Caki2 (cell line): Measurements from ENCODE around the gene PTCD1. TPM values are rescaled to one million over a fixed set of nuclear protein-coding genes. Genes with fewer than 3 reads are reported as not detected.
"Not testable (repeated sequence)": the region's sequence is repeated elsewhere in the genome, so short reads cannot be mapped to it uniquely, and the experiment has no call there.

Experiments
- DNase-seq: peaks from one replicate; pipeline ENCODE4 v3.0.0-alpha.2; 2015; ENCODE audit warnings: low read depth
- in situ Hi-C: cut with HindIII; loops from 2 replicates; pipeline ENCODE4 v1.10.0; 2016; ENCODE audit warnings: low sequenced_read_pairs, low pct_unique_long_range_greater_than_20kb, mixed read lengths
- total RNA-seq: library from RNA; depleted of rRNA; stranded (reverse); fragments of >200 nt; shearing (Covaris generic); gene quantifications from 2 replicates; pipeline ENCODE4 v1.2.3, GENCODE V29; 2014; ENCODE audit warnings: low replicate concordance

Gene PTCD1
- total RNA-seq, 1 experiment from 2014 or later: 7.3 TPM

DNA sequence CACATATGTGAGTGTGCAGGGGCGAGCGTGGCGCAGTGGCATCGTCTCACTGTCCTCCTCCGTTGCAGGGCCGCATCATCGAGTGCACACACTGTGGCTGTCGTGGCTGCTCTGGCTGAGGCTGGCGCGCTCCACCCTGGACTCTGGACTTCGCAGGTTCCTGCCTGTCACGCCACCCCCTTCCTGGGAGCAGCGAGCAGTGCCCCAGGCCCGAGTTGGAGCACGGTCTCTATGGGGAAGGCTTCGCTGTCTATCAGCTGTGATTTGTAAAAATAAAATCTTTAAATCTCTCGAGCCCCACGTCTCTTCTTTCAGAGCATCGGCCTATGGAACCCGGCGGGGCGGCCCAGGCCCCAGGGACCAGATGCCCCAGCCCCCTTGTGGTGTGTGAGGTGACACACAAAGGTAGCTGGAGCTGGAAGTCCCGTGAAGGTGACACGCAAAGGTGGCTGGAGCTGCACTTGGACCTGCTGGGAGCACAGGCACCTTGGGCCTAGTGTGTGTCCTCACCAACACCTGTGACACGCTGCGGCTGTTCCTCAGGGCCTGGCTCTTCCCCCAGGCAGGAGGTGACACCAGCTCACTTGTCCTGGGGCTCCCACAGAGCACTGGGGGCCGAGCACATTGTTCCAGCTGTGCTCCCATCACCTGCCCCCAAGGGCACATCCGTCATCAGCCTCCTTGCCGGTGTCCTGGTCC, 19.1 kb downstream of the PTCD1 start:
- in situ Hi-C loops: no loop called here
- no peak for DNase-seq

DNA sequence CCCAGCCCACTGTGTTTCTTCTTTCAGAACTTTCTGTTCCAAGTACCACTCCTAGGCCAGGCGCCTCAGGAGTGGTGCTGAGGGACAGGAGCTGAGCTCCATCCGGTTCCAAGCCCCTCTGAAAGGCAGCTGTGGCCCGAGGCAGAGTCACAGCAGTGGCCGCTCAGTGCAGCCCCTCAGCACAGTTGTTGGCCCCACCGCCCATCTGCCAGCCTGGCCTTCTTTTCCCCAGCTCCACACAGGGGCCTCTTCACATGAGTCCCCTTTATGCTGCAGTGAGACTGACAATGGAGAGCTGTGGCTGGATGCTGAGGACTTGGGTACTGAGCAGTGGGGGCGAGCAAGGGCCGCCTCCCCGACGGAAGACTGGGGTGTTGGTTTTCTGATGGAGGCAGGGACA, 20.3 kb downstream of the PTCD1 start:
- no peak for DNase-seq
- in situ Hi-C loops: no loop called here

DNA sequence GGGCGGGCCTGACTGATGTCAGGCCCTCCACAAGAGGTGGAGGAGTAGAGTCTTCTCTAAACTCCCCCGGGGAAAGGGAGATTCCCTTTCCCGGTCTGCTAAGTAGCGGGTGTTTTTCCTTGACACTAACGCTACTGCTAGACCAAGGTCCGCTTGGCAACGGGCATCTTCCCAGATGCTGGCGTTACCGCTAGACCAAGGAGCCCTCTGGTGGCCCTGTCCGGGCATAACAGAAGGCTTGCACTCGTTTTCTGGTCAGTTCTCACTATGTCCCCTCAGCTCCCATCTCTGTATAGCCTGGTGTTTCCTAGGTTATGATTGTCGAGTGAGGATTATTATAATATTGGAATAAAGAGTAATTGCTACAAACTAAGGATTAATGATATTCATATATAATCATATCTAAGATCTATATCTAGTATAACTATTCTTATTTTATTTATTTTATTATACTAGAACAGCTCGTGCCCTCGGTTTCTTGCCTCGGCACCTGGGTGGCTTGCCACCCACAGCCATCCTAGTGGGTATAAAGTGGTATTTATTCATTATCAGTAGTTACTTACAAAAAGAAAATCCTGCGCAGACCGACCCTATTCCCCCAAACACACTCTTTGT, 23.0 kb downstream of the PTCD1 start:
- DNase-seq: peak; percentile 41
- in situ Hi-C loops: not testable (repeated sequence)

DNA sequence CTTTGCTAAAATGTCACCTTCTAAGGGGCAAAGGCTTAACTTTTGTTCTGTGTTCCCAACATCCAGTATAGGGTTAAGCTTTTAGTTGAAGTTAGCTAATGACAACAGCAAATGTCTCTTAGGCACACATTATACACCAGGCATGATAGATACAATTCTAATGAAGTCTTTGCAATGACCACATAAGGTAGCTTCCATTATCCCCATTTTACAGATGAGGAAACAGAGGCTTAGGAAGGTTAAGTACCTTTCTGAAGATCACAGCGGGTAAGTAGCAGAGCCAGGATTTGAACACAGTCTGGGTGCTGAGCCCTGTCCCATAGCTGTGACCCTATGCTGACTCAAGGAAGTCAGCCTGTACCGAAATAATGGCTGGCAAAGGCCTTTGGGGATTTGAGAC, 28.0 kb downstream of the PTCD1 start:
- in situ Hi-C loops: no loop called here

DNA sequence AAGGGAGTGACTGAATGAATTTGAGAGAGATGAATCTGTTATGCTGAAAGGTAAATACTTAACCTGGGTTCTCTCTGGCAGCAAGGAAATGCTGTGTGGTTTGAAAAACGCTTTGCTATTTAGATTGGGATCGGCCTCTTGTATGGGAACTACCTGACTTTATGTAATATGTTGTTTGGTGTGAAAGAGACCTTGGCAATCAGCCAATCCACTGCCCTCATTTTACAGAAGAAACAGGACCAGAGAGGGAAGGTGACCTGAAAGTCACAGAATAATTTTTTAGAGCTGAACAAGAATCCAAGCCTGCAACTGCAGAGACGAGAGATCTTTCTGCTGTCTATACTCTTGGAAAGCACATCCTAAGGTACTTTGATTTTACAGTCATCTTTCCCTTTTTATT, 28.8 kb downstream of the PTCD1 start:
- no peak for DNase-seq
- in situ Hi-C loops: no loop called here

More for the DNA sequence above, 28.0 kb downstream of the PTCD1 start:
- DNase-seq: no peak

DNA sequence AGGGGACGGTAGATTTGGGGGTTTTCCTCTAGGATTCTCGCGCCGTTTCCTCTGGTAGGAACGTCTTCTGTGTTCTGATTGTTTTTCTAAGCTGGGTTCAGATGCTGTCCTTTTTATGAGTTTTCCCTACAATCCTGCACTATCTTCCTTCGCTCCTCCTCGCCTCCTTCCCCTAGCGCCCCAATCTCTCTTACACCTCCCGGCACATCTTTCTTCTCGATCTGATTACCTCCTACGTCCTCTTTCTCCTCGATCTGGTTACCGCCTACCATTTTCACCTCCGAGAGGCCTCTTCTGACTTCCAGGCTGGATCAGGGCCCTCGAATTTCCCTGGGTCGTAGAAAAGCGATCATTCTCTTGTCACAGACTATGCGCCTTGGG, 29.4 kb downstream of the PTCD1 start:
- in situ Hi-C loops: no loop called here

DNA sequence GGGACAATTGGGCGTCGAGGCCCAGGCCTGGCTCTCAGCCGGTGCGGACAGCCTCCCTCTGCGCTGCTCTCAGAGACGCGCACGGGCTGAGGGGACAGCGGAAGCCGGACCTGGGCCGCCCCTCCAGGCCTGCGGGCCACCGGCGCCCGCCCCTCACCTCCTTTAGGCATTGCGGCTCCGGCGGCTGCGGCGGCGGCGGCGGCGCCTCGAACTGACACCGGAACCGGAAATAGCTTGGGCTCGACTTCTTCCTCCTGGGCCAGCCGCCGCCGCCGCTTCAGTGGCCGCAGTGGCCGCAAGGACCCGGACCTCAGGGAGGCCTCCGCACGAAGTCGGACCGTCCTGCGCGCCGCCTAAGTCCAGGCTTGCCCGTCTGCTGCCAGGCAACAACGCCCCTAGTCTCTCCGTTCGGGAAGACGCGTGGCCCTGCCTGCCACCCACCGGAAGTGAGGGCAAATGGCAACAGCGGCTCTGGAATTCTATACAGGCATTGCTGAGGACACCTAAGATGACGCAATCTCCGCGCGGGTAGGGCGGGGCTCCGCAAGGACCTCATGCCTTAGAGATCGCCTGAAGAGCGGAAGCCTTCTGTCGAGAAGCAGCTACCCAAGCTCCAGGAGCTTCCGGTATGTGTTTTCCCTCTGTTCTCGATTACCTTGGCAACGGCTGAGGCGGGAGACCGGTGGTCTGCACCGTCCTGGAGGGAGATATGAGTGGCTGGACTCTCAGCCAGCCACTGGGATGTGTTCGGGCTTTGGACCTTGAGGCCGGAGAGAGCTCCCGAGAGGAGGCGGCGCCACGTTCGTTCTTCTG, 30.0 kb downstream of the PTCD1 start, which contains the start of the genes BUD31 and PDAP1:
TSS of gene BUD31 (plus strand) at position 591 of the 813 bp plus-strand sequence. CDS start 2,124 bp downstream, outside the sequence.
TSS of gene PDAP1 (minus strand) at position 219 of the 813 bp plus-strand sequence. CDS start at position 170, 49 bp downstream.
- DNase-seq: peak; percentile 95
- in situ Hi-C loops: no loop called here

More for the DNA sequence above, 29.4 kb downstream of the PTCD1 start:
- DNase-seq: no peak

DNA sequence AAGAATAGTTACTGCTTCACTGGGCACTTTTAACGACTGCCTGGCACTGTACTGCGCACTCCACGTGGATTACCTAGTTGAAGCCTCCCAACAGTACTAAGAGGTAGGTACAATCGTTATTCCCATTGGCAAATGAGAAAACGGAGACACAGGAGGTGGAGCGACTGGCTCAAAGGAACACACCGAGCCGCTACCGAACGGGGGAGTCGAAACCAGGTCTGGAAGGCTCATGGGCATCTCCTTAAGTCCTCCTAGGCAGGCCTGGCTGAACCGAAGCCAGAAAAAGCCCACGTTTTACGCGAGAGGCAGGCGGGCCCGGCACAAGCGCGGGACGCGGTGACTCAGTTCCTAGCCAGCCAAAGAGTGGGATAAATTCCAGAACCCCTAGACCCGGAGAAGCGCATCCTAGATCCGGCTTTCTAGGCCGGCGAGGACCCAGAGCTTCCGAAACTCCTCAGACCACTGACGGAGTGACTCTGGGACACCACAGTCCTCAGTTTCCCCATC, 30.7 kb downstream of the PTCD1 start:
- DNase-seq: peak; percentile 33
- in situ Hi-C loops: no loop called here

DNA sequence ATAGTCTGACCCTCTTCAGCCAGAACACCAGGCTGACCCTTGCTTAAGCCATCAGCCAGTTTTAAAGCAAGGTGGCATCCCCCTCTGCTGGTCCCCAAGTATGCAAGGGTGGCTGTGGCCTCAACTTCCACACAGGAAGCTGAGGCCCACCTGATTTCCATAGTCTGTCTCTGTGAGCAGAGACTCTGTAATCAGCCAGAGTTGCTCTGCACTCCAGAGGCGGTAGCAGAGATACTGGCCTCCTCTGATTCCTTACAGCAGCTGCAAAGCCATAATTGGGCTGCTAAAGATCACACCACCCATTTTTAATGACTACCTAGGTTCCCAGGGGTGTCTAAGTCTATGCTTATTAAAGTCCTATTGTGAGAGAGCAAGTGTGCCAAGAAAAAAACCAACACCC, 32.0 kb downstream of the PTCD1 start:
- no peak for DNase-seq
- in situ Hi-C loops: no loop called here

DNA sequence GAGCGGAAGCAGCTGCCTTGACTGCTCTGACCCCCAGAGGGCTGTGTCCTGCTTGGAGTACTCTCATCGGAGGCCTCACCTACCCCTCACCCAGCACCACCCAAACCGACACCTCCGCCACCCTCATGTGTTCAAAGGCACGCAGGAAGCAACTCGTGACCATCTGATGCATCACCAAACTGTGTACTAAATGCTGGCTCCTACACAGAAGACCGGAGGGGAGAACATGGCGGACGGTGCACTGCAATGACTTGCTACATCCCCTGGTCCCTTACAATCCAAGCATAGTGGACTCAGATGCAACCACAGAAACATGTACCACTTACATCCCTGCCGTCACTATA, 33.6 kb downstream of the PTCD1 start:
- in situ Hi-C loops: no loop called here
- DNase-seq: no peak

DNA sequence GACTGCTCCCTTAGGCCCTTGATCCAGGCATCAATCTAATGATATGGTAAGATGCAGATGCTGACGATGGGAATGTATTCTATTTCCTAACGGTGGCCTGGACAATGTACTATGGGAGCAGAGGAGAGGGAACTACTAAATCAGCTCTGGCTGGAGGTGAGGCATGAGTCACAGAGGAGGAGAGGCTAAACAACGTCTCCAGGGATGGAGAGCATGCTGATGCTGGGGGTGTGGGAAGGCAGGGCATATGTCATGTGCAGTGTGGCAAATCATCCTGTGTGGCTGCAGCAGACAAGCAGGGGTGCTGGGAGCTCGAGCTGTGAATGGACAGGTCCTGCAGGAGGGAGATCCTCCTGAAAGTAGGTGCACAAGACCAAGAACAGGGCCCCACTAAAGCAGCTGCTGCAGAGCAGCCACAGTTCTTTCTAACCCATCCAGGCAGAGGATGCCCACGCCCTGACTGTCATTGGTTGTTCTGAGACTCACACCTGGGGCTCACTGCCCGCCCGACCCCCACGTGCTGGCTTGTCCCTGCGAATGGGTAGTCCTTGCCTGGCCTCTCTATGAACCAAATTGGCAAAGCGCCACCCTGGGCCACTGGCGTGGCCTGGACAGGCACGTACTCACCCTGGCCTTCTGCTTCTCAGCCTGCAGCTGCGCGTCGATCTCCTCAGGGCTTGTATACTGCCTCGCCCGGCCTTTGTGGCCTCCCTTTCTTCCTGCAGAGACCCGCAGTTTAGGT, 34.2 kb downstream of the PTCD1 start:
- DNase-seq: no peak
- in situ Hi-C loops: no loop called here

DNA sequence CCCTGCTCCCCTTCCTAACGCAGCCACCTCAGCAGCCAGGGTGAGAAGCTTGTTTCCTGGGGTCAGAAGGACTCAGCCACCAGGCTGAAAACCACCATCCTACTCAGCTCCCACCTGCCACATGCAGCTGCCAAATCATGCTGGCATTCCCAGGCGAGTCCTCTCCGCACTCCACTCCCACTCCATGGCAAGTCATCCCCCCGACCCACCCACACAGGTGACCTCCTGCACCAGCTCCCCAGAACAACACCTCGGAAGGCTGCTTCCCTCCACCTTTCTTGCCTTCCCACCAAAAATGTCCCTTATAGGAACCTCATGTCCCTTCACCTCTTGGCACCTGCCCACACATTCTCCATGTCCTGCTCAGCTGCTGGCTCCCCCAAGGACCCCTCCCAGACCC, 34.8 kb downstream of the PTCD1 start:
- in situ Hi-C loops: no loop called here
- no peak for DNase-seq

DNA sequence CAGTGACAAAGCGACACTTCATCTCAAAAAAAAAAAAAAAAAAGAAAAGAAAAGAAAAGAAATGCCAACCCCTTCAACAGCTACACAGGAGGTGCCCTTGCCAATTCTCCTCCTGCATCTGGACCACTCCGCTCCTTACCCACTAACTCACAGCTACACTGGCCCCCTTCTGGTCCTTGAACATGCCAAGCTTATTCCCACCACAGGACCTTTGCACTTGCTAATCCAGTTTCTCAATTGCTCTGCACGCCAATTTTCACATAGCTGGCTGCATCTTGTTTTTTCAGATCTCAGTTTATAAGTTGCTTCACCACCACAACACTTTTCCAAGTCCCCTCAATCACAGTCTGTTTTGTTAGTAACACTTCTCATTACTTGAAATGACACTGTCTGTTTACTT, 35.7 kb downstream of the PTCD1 start:
- DNase-seq: no peak
- in situ Hi-C loops: no loop called here

DNA sequence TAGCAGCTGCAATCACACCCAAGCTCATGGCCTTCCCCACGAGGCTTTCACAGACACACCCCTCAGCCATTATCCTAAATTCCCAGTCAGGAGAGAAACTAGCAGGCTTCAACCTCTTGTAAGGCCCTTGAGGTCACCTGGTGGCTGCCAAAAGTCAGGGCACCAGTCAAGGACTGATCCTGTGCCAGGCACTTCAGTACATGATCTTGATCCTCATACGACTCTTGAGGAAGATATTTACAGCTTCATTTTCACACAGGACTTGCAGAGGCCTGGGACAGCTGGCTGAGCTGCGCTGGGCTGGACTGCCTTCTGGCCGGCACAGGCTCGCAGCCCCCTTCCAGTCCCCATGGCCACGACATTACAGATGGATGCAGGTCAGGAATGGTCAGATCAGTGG, 39.0 kb downstream of the PTCD1 start:
- no peak for DNase-seq
- in situ Hi-C loops: no loop called here

DNA sequence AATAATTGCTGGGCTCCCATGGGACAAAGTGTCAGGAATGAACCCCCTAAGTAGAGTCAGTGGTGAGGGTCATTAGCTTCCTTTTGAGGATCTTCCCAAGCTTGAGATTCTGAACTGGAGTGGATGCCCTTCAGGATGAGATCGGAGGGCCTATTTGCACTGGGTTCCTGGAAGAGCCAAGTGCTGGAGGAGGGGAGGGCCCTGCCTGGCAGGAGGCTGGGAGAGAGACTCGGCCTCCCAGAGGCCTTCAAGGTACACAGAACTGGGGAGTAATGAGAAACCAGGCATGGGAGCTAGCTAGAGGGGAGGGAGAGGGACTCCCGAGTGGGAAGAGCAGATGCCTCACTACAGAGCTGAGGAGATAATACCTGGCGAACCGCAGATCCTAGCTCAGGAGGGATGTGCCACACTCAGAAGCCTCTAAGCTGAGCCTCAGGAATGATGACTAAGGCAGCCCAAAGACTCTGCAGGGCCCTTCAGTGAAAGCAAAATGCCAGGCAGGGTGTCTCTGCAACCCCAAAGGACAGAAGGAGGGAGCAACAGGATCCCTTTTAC, 39.6 kb downstream of the PTCD1 start:
- in situ Hi-C loops: no loop called here
- DNase-seq: no peak

DNA sequence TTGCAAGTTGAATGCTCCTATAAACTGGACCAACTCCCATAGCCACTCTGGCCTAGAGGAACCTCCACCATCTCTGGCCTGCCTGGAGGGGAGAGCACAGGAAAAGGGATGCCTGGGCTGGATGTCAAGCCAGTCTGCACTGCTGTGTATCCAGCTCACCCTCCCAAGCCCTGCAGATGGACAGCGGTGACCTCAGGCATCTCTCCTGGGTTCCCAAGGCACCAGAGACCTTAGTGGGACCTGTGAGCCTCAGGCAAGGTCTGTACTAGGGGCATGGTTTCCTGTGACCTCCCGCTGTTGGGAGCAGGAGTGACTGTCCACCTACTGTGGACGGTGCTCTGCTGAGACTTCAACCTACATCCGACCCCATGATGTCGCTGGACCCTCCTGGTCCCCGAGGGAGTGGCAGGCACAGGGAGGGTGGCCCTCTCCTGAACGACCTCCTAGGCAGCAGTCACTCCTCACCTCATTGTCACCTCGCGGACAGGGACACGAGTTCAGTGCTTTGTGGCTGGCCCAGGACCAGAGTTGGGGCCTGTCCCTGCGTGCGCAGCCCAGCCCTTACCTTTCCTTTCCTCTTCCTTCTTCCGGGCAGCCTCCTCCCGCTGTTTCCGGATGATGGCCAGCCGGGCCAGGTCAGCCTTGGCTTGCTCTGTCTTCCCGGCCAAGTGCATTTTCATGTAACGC, 41.2 kb downstream of the PTCD1 start:
- in situ Hi-C loops: no loop called here
- no peak for DNase-seq

DNA sequence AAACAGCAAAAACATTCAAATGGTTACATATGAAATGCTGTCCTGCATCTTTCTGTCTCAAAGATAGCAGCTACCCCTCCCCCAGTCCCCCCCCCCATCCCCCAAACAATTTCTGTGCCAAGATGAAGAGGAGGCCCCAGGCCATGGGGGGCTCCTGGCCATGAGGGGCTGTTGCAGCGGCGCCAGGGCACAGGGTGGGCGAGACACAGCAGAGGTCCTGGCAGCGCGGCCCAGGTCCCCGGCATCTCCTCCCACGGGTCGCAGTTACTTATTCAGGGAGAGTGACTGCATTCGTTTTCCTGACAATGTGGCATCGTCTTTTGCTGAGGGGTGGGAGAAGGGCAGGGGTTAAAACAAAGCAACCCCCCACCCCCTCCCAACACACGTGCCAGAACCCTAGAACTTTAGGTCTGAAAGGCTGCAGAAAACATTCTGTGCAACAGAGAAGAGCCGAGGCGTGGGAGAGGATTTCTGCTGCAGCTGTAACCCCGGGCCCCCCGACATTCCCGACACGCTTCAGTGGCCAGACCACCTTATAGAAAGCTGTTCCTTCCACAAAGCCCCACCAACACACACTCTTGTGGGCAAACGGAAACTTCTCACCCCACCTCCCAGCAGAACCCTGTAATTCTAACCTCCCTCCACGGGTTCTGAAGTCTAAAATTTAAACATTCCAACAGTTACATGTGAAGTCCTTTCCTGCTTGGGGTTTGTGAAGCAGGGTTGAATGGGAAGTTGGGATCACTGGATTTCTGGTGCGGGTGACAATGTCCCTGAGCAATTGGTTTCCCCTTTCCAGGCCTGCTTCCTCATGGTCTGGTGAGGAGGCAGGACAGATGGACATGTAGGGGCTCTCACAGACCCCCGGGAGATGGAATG, 41.9 kb downstream of the PTCD1 start:
- in situ Hi-C loops: no loop called here
- DNase-seq: no peak
